Hepatocyte (in vitro differentiated cells): ENCODE results near the gene CDC37L1. TPM values are rescaled to one million over a fixed set of nuclear protein-coding genes. Genes with fewer than 3 reads are reported as not detected.

Experiments used
- DNase-seq: peaks from one replicate; pipeline ENCODE4 v3.0.0-alpha.2; 2016; ENCODE audit warnings: low spot score
- H2AFZ ChIP-seq: fragments of 200-600 bp; sonication (generic); 2 replicates; pipeline ENCODE4 v1.6.0; 2016; ENCODE audit warnings: antibody characterized with exemption, mild to moderate bottlenecking
- H3K27ac ChIP-seq: fragments of 200-600 bp; sonication (generic); 2 replicates; pipeline ENCODE4 v1.5.1; 2016; ENCODE audit warnings: mild to moderate bottlenecking
- H3K27me3 ChIP-seq: fragments of 200-600 bp; sonication (generic); 2 replicates; pipeline ENCODE4 v1.6.1; 2016
- H3K36me3 ChIP-seq: fragments of 200-600 bp; sonication (generic); replicated peaks from 2 replicates; pipeline ENCODE4 v1.5.1; 2016; ENCODE audit warnings: low read depth; ENCODE audit not compliant: insufficient read depth
- H3K4me1 ChIP-seq: fragments of 200-600 bp; sonication (generic); 2 replicates; pipeline ENCODE4 v1.5.1; 2016; ENCODE audit warnings: mild to moderate bottlenecking, moderate library complexity; ENCODE audit not compliant: insufficient read depth
- H3K4me2 ChIP-seq: fragments of 200-600 bp; sonication (generic); 2 replicates; pipeline ENCODE4 v1.6.0; 2016
- H3K4me3 ChIP-seq: fragments of 200-600 bp; sonication (generic); 2 replicates; pipeline ENCODE4 v1.5.1; 2016; ENCODE audit warnings: mild to moderate bottlenecking
- H3K79me2 ChIP-seq: fragments of 200-600 bp; sonication (generic); 2 replicates; pipeline ENCODE4 v1.6.0; 2017; ENCODE audit warnings: mild to moderate bottlenecking
- H3K9me2 ChIP-seq: fragments of 200-600 bp; sonication (generic); replicated peaks from 2 replicates; pipeline ENCODE4 v1.6.0; 2017; ENCODE audit warnings: mild to moderate bottlenecking; ENCODE audit not compliant: insufficient read depth
- H3K9me3 ChIP-seq: fragments of 200-600 bp; sonication (generic); 2 replicates; pipeline ENCODE4 v1.5.1; 2016; ENCODE audit warnings: low read depth, mild to moderate bottlenecking
- H4K20me1 ChIP-seq: fragments of 200-600 bp; sonication (generic); 2 replicates; pipeline ENCODE4 v1.6.0; 2016; ENCODE audit warnings: mild to moderate bottlenecking; ENCODE audit not compliant: insufficient read depth, poor library complexity, severe bottlenecking
- EZH2 ChIP-seq: fragments of 200-600 bp; sonication (generic); IDR thresholded peaks from 2 replicates; pipeline ENCODE4 v1.6.1; 2016; ENCODE audit warnings: antibody characterized with exemption, mild to moderate bottlenecking, borderline replicate concordance
- EZH2phosphoT487 ChIP-seq: fragments of 200-600 bp; sonication (generic); IDR thresholded peaks from one replicate; pipeline ENCODE4 v1.6.1; 2018; ENCODE audit warnings: antibody characterized with exemption, mild to moderate bottlenecking, low read depth, moderate library complexity; ENCODE audit not compliant: unreplicated experiment, severe bottlenecking
- WGBS: methylation state at CpG from one replicate; pipeline ENCODE4 v1.1.6; 2016; ENCODE audit warnings: low lambda C conversion rate; ENCODE audit errors: missing lambda C conversion rate; 5-methylcytosine and 5-hydroxymethylcytosine counted together
- polyA plus RNA-seq: library from polyadenylated mRNA; unstranded; fragments of >200 nt; fragmentation: Nextera tagmentation; extraction: Ambion mirVana; gene quantifications from 2 replicates; pipeline ENCODE4 v1.2.1, GENCODE V29; 2016
- total RNA-seq: library from RNA; depleted of rRNA; stranded (reverse); fragments of >200 nt; gene quantifications from 2 replicates; pipeline ENCODE4 v1.2.3, GENCODE V29; 2014
- TF ChIP-seq, protein P1 (sequence below): fragments of 200-600 bp; sonication (generic); IDR thresholded peaks from 2 replicates; pipeline ENCODE4 v1.5.1; 2016; ENCODE audit warnings: antibody characterized with exemption, mild to moderate bottlenecking; ENCODE audit not compliant: poor library complexity

Gene CDC37L1
- total and polyA plus RNA-seq, 2 experiments from 2014 or later, result 17.2 to 25.5 TPM

DNA sequence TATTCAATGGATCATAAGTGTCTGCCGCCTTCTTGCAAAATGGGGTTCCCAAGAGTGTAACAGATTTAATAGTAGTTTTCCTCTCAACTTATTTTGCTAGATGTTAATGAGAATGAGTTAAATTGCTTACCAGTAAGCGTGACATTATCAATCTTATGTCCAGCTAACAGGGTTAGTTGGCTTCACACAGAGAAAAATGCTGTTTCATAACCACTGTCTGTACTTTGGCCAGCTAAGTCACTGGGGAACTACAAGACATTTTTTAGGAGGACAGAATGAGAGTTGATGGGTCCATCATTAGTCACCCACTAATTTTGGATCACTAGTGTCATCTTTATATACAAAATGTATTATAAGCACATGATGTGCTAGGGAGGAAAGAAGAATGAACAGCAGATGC lies 1.4 kb downstream of the CDC37L1 start:
- Histone ChIP-seq H3K36me3 (no peaks in the 10 kb centered on the region), H3K4me1 (peaks cover 22% of the 10 kb centered on the region), H3K4me3 (peak overlapping the region; percentile 62), H3K9me2 (no peaks in the 10 kb centered on the region), H3K27me3 (no peaks in the 10 kb centered on the region), H3K79me2 (peaks cover 56% of the 10 kb centered on the region), H3K4me2 (peak overlapping the region; percentile 85), H3K27ac (peak overlapping the region; percentile 98), H4K20me1 (no peaks in the 10 kb centered on the region), H3K9me3 (no peaks in the 10 kb centered on the region), H2AFZ (no peak overlapping the region)
- TF ChIP-seq EZH2 (no peak), EZH2phosphoT487 (no peak)
- TF ChIP-seq, protein P1, sequence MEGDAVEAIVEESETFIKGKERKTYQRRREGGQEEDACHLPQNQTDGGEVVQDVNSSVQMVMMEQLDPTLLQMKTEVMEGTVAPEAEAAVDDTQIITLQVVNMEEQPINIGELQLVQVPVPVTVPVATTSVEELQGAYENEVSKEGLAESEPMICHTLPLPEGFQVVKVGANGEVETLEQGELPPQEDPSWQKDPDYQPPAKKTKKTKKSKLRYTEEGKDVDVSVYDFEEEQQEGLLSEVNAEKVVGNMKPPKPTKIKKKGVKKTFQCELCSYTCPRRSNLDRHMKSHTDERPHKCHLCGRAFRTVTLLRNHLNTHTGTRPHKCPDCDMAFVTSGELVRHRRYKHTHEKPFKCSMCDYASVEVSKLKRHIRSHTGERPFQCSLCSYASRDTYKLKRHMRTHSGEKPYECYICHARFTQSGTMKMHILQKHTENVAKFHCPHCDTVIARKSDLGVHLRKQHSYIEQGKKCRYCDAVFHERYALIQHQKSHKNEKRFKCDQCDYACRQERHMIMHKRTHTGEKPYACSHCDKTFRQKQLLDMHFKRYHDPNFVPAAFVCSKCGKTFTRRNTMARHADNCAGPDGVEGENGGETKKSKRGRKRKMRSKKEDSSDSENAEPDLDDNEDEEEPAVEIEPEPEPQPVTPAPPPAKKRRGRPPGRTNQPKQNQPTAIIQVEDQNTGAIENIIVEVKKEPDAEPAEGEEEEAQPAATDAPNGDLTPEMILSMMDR, result no peak
- WGBS, result 50% methylated on average over 2 of the region's 2 CpGs
- no peak for DNase-seq

DNA sequence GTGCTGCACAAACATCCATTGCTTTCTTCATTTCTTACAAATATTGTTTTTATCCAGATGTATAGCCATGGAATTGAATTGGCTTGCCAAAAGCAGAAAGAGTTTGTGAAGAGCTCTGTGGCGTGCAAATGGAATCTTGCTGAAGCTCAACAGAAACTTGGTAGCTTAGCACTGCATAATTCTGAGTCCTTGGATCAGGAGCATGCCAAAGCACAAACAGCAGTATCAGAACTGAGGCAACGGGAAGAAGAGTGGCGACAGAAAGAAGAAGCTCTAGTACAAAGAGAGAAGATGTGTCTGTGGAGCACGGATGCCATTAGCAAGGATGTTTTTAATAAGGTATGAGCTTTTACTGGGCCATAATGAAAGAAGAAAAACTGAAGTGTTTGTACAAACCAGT lies 5.5 kb downstream of the CDC37L1 start:
- Histone ChIP-seq H3K36me3 (no peaks in the 10 kb centered on the region), H3K9me3 (no peaks in the 10 kb centered on the region), H3K79me2 (peaks cover 70% of the 10 kb centered on the region), H3K27me3 (no peaks in the 10 kb centered on the region), H3K9me2 (no peaks in the 10 kb centered on the region), H3K4me3 (no peak overlapping the region), H3K4me2 (no peak overlapping the region), H4K20me1 (no peaks in the 10 kb centered on the region), H3K27ac (no peak overlapping the region), H3K4me1 (peaks cover 9% of the 10 kb centered on the region), H2AFZ (no peak overlapping the region)
- 84% methylated on average over 4 of the region's 4 CpGs for WGBS
- no peak for DNase-seq
- TF ChIP-seq EZH2phosphoT487 (no peak), EZH2 (no peak)
- TF ChIP-seq, protein P1, result no peak

DNA sequence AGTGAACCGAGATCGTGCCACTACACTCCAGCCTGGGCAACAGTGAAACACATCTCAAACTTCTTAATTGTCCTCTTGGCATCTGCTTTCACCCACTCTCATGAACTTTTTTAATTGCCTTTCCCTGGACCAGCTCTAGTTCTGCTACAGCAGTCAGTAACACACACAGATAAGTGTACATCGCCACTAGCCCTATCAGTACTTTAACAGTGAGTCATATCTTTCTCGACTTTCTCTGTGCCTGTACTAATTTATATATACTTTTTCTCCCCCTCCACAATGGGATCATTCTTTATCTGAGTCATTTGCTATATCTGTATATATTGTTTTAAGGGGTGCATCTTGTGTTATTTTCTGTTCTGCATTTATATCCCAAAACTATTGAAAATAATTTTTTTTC lies 6.7 kb downstream of the CDC37L1 start:
- no peaks in the 10 kb centered on the region for H3K27me3 ChIP-seq
- no peaks in the 10 kb centered on the region for H3K9me3 ChIP-seq
- DNase-seq, result no peak
- H3K79me2 ChIP-seq, result peaks cover 58% of the 10 kb centered on the region
- 79% methylated on average over 4 of the region's 4 CpGs for WGBS
- H3K4me1 ChIP-seq, result peaks cover 3% of the 10 kb centered on the region
- no peak overlapping the region for H2AFZ ChIP-seq
- H3K4me3 ChIP-seq, result no peak overlapping the region
- no peak overlapping the region for H3K27ac ChIP-seq
- H4K20me1 ChIP-seq, result no peaks in the 10 kb centered on the region
- no peaks in the 10 kb centered on the region for H3K9me2 ChIP-seq
- no peak for TF ChIP-seq EZH2phosphoT487
- no peak for TF ChIP-seq EZH2
- TF ChIP-seq, protein P1, result no peak
- H3K36me3 ChIP-seq, result no peaks in the 10 kb centered on the region
- H3K4me2 ChIP-seq, result no peak overlapping the region

DNA sequence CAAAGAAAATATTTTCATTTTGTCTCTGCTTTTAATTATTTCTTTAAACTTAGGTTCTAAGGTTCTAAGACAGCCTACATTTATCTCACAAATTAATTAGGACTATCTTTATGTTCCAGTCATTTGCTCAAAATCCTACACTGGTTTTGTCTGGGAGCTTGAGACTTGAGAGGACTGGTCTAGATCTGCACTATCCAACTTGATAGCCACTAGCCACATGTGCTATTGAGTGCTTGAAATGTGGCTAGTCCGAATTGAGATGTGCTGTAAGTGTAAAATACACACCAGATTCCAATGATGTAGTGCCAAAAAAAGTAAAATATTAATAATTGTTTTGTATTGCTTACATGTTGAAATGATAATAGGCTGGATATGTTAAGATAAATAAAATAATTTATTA lies 7.2 kb downstream of the CDC37L1 start:
- H3K27me3 ChIP-seq, result no peaks in the 10 kb centered on the region
- H3K79me2 ChIP-seq, result peaks cover 55% of the 10 kb centered on the region
- no peaks in the 10 kb centered on the region for H3K9me3 ChIP-seq
- H3K4me2 ChIP-seq, result no peak overlapping the region
- H3K36me3 ChIP-seq, result no peaks in the 10 kb centered on the region
- TF ChIP-seq EZH2 (no peak), EZH2phosphoT487 (no peak)
- TF ChIP-seq, protein P1, result no peak
- no peaks in the 10 kb centered on the region for H3K4me1 ChIP-seq
- no peak for DNase-seq
- H4K20me1 ChIP-seq, result no peaks in the 10 kb centered on the region
- H3K9me2 ChIP-seq, result no peaks in the 10 kb centered on the region
- no peak overlapping the region for H2AFZ ChIP-seq
- no peak overlapping the region for H3K4me3 ChIP-seq
- H3K27ac ChIP-seq, result no peak overlapping the region
- 92% methylated on average over 1 of the region's 1 CpG for WGBS
